Ascending aorta (tissue), 2 donors: Measurements from ENCODE around the gene HS3ST5. TPM values are rescaled to one million over a fixed set of nuclear protein-coding genes. Genes with fewer than 3 reads are reported as not detected.

Source experiments
- DNase-seq, 2 donors: peaks; one replicate each; pipeline ENCODE4 v3.0.0-alpha.2; 2019; ENCODE audit warnings: low spot score in 2 of 2
- H3K27ac ChIP-seq, 2 donors: fragments of 200-600 bp; sonication (generic); one replicate each; pipeline ENCODE4 v1.5.1; 2016 to 2017; ENCODE audit warnings: mild to moderate bottlenecking in 1 of 2
- H3K27me3 ChIP-seq: fragments of 200-600 bp; sonication (generic); one replicate; pipeline ENCODE4 v1.5.1; 2017
- H3K36me3 ChIP-seq, 2 donors: fragments of 200-600 bp; sonication (generic); one replicate each; pipeline ENCODE4 v1.5.1; 2016
- H3K4me1 ChIP-seq, 2 donors: fragments of 200-600 bp; sonication (generic); one replicate each; pipeline ENCODE4 v1.5.1; 2016 to 2017; ENCODE audit warnings: mild to moderate bottlenecking in 1 of 2
- H3K4me3 ChIP-seq, 2 donors: fragments of 200-600 bp; sonication (generic); one replicate each; pipeline ENCODE4 v1.5.1; 2016 to 2017; ENCODE audit warnings: mild to moderate bottlenecking in 1 of 2
- H3K9me3 ChIP-seq, 2 donors: fragments of 200-600 bp; sonication (generic); one replicate each; pipeline ENCODE4 v1.5.1; 2016
- intact Hi-C: fragments of 100-400 bp; cut with DNase I; formaldehyde crosslinking; loops from one replicate; pipeline ENCODE4 v1.15.1; 2023
- total RNA-seq: library from RNA; depleted of rRNA; stranded (reverse); fragments of >200 nt; gene quantifications from one replicate; pipeline ENCODE4 v1.1.0, GENCODE V29; 2016
- TF ChIP-seq, protein P1 (sequence below), 3 experiments: fragments of 200-600 bp in 2 of 3; fragments of 450-650 bp in 1 of 3; sonication (generic) in 2 of 3; IDR thresholded peaks; one replicate each; pipeline ENCODE4 v1.5.1; 2016 to 2019; ENCODE audit warnings: antibody characterized with exemption in 3 of 3, mild to moderate bottlenecking in 1 of 3, moderate library complexity in 1 of 3

The HS3ST5 gene
- total RNA-seq, 1 donor from 2014 or later, result not detected

DNA sequence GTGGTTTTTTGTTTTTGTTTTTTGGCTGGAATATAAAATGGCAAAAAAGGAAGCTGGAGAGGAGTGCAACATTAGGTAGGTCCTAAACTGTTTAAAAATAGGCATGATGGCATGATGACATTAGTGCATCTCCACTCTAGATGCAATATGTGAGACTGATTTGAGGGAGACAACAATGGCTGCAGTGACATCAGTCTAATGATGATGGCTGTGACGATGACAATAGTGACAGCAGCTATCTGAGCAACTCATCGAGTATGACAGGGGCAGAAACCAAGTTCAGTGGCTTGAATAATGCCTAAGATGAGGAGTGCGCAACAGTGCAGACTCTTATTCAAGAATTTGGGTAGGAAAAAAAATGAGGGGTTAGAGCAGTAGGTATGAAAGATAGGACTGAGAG is 82.0 kb downstream of the HS3ST5 start:
- no peaks in the 10 kb centered on the region for H3K9me3 ChIP-seq
- no peak for DNase-seq
- intact Hi-C loops, result no loop called here

DNA sequence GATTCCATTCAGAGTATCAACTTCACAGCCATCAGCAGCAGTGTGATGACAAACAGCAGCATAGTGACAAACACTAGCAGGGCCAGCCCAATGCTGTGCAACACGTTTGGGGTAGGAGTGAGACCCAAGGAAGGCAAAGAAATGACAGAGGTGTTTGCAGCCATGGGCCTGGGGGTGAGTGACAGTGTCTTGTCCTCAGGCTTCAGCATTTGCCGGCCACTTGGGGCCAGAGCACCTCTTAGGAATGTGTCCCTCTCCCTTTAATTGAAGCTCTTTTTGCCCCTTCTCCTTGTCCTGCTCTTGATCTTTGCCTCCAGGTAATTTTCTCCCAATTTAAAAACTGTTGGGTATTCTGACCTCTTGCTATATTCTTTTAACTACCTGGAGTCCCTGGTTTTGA is 84.4 kb downstream of the HS3ST5 start:
- Histone ChIP-seq H3K27me3 (no peaks in the 10 kb centered on the region), H3K27ac (no peak overlapping the region), H3K4me1 (no peaks in the 10 kb centered on the region), H3K9me3 (no peaks in the 10 kb centered on the region), H3K4me3 (no peak overlapping the region), H3K36me3 (no peaks in the 10 kb centered on the region)
- TF ChIP-seq, protein P1, sequence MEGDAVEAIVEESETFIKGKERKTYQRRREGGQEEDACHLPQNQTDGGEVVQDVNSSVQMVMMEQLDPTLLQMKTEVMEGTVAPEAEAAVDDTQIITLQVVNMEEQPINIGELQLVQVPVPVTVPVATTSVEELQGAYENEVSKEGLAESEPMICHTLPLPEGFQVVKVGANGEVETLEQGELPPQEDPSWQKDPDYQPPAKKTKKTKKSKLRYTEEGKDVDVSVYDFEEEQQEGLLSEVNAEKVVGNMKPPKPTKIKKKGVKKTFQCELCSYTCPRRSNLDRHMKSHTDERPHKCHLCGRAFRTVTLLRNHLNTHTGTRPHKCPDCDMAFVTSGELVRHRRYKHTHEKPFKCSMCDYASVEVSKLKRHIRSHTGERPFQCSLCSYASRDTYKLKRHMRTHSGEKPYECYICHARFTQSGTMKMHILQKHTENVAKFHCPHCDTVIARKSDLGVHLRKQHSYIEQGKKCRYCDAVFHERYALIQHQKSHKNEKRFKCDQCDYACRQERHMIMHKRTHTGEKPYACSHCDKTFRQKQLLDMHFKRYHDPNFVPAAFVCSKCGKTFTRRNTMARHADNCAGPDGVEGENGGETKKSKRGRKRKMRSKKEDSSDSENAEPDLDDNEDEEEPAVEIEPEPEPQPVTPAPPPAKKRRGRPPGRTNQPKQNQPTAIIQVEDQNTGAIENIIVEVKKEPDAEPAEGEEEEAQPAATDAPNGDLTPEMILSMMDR (IDR thresholded peaks at IDR 0.05), result no peak
- intact Hi-C loops, result no loop called here
- no peak for DNase-seq

More for the DNA sequence above, 82.0 kb downstream of the HS3ST5 start:
- H3K4me1 ChIP-seq, result no peaks in the 10 kb centered on the region
- no peaks in the 10 kb centered on the region for H3K36me3 ChIP-seq
- TF ChIP-seq, protein P1 (IDR thresholded peaks at IDR 0.05), result no peak
- no peaks in the 10 kb centered on the region for H3K27me3 ChIP-seq
- H3K27ac ChIP-seq, result no peak overlapping the region
- H3K4me3 ChIP-seq, result no peak overlapping the region

DNA sequence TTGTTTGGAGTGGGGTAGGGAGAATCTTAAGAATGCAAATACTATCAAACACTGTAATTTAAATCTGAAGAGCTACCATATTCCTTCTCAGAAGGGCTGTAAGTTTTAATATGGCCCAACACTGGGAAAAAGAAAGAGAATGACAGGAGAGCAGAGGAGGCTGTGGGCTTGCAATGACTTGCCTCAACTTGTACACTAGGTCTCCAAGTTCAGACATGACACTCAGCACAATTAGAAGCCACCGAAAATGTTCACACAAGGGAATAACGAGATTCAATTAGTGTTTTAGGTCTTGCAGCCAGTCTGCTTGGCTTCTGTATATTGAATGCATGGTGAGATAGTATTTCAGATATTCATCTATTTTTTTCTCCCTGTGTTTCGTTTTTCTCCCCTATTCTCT is 89.4 kb downstream of the HS3ST5 start:
- H3K4me1 ChIP-seq, result no peaks in the 10 kb centered on the region
- no peak for DNase-seq
- TF ChIP-seq, protein P1 (IDR thresholded peaks at IDR 0.05), result no peak
- no peak overlapping the region for H3K4me3 ChIP-seq
- H3K36me3 ChIP-seq, result no peaks in the 10 kb centered on the region
- H3K27ac ChIP-seq, result no peak overlapping the region
- no peaks in the 10 kb centered on the region for H3K9me3 ChIP-seq
- intact Hi-C loops, result no loop called here
- no peaks in the 10 kb centered on the region for H3K27me3 ChIP-seq

DNA sequence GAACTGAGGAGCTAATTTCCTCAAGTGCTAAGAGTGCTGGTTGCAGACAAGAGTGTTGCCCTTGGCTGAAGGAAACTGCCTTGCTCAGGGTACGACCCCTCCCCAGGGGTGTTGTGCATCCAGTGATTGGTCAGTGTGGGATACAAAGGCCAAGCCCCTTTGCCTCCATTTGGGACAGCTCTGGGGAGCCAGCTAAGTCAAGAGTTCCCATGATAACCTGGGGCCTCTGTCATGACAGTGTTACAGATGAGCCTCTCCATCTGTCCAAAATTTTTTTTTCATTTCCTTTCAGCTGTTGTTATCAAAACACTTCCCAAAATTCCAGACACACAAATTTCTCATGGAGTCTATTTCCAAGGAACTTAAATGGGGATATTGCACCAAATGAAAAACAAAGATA is 93.3 kb downstream of the HS3ST5 start:
- Histone ChIP-seq H3K27ac (no peak overlapping the region), H3K36me3 (no peaks in the 10 kb centered on the region), H3K9me3 (no peaks in the 10 kb centered on the region), H3K4me3 (no peak overlapping the region), H3K4me1 (no peaks in the 10 kb centered on the region), H3K27me3 (no peaks in the 10 kb centered on the region)
- no peak for DNase-seq
- TF ChIP-seq, protein P1 (IDR thresholded peaks at IDR 0.05), result no peak
- intact Hi-C loops, result no loop called here

DNA sequence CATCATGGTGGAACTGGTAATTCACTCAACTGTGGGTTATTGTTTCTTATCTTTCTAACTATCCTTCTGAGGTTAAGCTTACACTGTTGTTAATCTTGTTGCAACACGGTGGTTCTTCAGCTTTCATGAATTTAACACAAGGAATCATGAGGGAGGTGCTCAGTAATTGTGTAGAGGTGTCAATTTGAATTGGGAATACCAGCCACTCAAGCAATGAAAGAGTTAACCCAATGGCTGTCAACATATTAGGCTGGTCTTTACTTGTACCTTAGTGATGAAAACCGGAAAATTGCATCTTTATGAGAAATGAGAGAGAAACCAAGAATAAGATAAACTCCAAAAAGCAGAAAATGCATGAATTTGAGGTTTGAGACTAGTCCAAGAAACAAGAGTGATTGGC is 95.7 kb downstream of the HS3ST5 start:
- H3K27me3 ChIP-seq, result no peaks in the 10 kb centered on the region
- no peaks in the 10 kb centered on the region for H3K9me3 ChIP-seq
- no peak overlapping the region for H3K27ac ChIP-seq
- no peaks in the 10 kb centered on the region for H3K36me3 ChIP-seq
- intact Hi-C loops, result no loop called here
- H3K4me1 ChIP-seq, result no peaks in the 10 kb centered on the region
- TF ChIP-seq, protein P1 (IDR thresholded peaks at IDR 0.05), result no peak
- H3K4me3 ChIP-seq, result no peak overlapping the region
- no peak for DNase-seq

DNA sequence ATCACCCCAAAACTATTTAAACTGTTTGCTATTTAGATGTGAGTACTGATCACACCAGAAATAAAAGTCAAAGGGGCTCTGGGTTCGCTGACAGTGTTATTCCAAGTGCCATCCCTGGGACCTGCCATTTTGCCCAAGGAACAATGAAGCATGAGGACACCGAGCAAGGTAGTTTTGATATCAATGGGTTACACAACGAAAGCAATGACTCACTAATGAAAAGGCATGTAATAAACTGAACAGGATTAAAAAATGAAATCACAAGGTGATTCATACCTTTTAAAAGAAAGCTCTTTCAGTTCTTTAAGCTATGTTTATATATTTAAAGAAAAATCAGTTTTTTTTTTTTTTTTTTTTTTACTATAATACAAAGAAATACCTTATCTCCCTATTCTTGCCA is 102.0 kb downstream of the HS3ST5 start:
- no peak for DNase-seq
- Histone ChIP-seq H3K27ac (no peak overlapping the region), H3K9me3 (no peaks in the 10 kb centered on the region), H3K36me3 (no peaks in the 10 kb centered on the region), H3K4me3 (no peak overlapping the region), H3K27me3 (no peaks in the 10 kb centered on the region), H3K4me1 (no peaks in the 10 kb centered on the region)
- intact Hi-C loops, result no loop called here
- TF ChIP-seq, protein P1 (IDR thresholded peaks at IDR 0.05), result no peak
